ENCODE results near the gene UVRAG.
A peak's percentile ranks its signal among the peaks of the same experiment; 100 is the strongest.

The UVRAG gene

GRCh38 chr11:75777461-75778110 is 37.4 kb upstream of the UVRAG start:
- Mint-ChIP-seq H3K9me3 (no peaks in the 10 kb centered on the region), H3K27ac (ENCODE audit: low read depth) (no peak overlapping the region), H3K4me1 (peaks cover 16% of the 10 kb centered on the region), H3K36me3 (ENCODE audit: insufficient read depth) (no peaks in the 10 kb centered on the region), H3K27me3 (no peaks in the 10 kb centered on the region), H3K4me3 (no peak overlapping the region)
- ATAC-seq (replicated peaks; ENCODE audit: extremely low read depth, poor library complexity, severe bottlenecking), result peak; percentile 56
- DNase-seq (ENCODE audit: low spot score in 2 of 2), result no peak

GRCh38 chr11:75778962-75779361 is 36.0 kb upstream of the UVRAG start:
- peaks cover 16% of the 10 kb centered on the region for H3K4me1 Mint-ChIP-seq

GRCh38 chr11:75779960-75780359 is 35.0 kb upstream of the UVRAG start:
- H3K36me3 Mint-ChIP-seq (ENCODE audit: insufficient read depth), result no peaks in the 10 kb centered on the region
- DNase-seq (ENCODE audit: low spot score in 2 of 2), result no peak
- no peak overlapping the region for H3K4me3 Mint-ChIP-seq
- no peak for ATAC-seq (replicated peaks; ENCODE audit: extremely low read depth, poor library complexity, severe bottlenecking)
- H3K9me3 Mint-ChIP-seq, result no peaks in the 10 kb centered on the region
- peaks cover 16% of the 10 kb centered on the region for H3K4me1 Mint-ChIP-seq
- H3K27me3 Mint-ChIP-seq, result no peaks in the 10 kb centered on the region
- no peak overlapping the region for H3K27ac Mint-ChIP-seq (ENCODE audit: low read depth)

More at GRCh38 chr11:75778962-75779361, 36.0 kb upstream of the UVRAG start:
- H3K36me3 Mint-ChIP-seq (ENCODE audit: insufficient read depth), result no peaks in the 10 kb centered on the region
- H3K9me3 Mint-ChIP-seq, result no peaks in the 10 kb centered on the region
- H3K4me3 Mint-ChIP-seq, result no peak overlapping the region
- H3K27ac Mint-ChIP-seq (ENCODE audit: low read depth), result no peak overlapping the region
- DNase-seq (ENCODE audit: low spot score in 2 of 2), result no peak
- H3K27me3 Mint-ChIP-seq, result no peaks in the 10 kb centered on the region
- ATAC-seq (replicated peaks; ENCODE audit: extremely low read depth, poor library complexity, severe bottlenecking), result no peak

GRCh38 chr11:75780888-75781287 is 34.1 kb upstream of the UVRAG start:
- H3K36me3 Mint-ChIP-seq (ENCODE audit: insufficient read depth), result no peaks in the 10 kb centered on the region
- no peak for ATAC-seq (replicated peaks; ENCODE audit: extremely low read depth, poor library complexity, severe bottlenecking)
- no peak overlapping the region for H3K27ac Mint-ChIP-seq (ENCODE audit: low read depth)

GRCh38 chr11:75781296-75781695 is 33.7 kb upstream of the UVRAG start:
- no peaks in the 10 kb centered on the region for H3K27me3 Mint-ChIP-seq
- H3K4me3 Mint-ChIP-seq, result no peak overlapping the region
- H3K36me3 Mint-ChIP-seq (ENCODE audit: insufficient read depth), result no peaks in the 10 kb centered on the region
- no peak for ATAC-seq (replicated peaks; ENCODE audit: extremely low read depth, poor library complexity, severe bottlenecking)
- no peaks in the 10 kb centered on the region for H3K9me3 Mint-ChIP-seq
- no peak for DNase-seq (ENCODE audit: low spot score in 2 of 2)
- peaks cover 16% of the 10 kb centered on the region for H3K4me1 Mint-ChIP-seq
- H3K27ac Mint-ChIP-seq (ENCODE audit: low read depth), result no peak overlapping the region

More at GRCh38 chr11:75780888-75781287, 34.1 kb upstream of the UVRAG start:
- H3K27me3 Mint-ChIP-seq, result no peaks in the 10 kb centered on the region
- H3K4me1 Mint-ChIP-seq, result peaks cover 16% of the 10 kb centered on the region
- no peak for DNase-seq (ENCODE audit: low spot score in 2 of 2)
- no peaks in the 10 kb centered on the region for H3K9me3 Mint-ChIP-seq
- H3K4me3 Mint-ChIP-seq, result no peak overlapping the region

- Mint-ChIP-seq H3K36me3 (ENCODE audit: insufficient read depth) (no peaks in the 10 kb centered on the region), H3K27me3 (no peaks in the 10 kb centered on the region), H3K9me3 (no peaks in the 10 kb centered on the region), H3K4me3 (no peak overlapping the region), H3K27ac (ENCODE audit: low read depth) (no peak overlapping the region), H3K4me1 (peaks cover 15% of the 10 kb centered on the region)
- DNase-seq (ENCODE audit: low spot score in 2 of 2), result no peak
- no peak for ATAC-seq (replicated peaks; ENCODE audit: extremely low read depth, poor library complexity, severe bottlenecking)
These were observed 33.2 kb upstream of the UVRAG start for GRCh38 chr11:75781831-75782230.

- H3K9me3 Mint-ChIP-seq, result no peaks in the 10 kb centered on the region
- no peak for ATAC-seq (replicated peaks; ENCODE audit: extremely low read depth, poor library complexity, severe bottlenecking)
- no peak overlapping the region for H3K4me3 Mint-ChIP-seq
- peaks cover 6% of the 10 kb centered on the region for H3K4me1 Mint-ChIP-seq
- no peak overlapping the region for H3K27ac Mint-ChIP-seq (ENCODE audit: low read depth)
- DNase-seq (ENCODE audit: low spot score in 2 of 2), result no peak
- no peaks in the 10 kb centered on the region for H3K27me3 Mint-ChIP-seq
- H3K36me3 Mint-ChIP-seq (ENCODE audit: insufficient read depth), result no peaks in the 10 kb centered on the region
These were observed 32.3 kb upstream of the UVRAG start for GRCh38 chr11:75782540-75783263.

- DNase-seq (ENCODE audit: low spot score in 2 of 2) (no peak), ATAC-seq (replicated peaks; ENCODE audit: extremely low read depth, poor library complexity, severe bottlenecking) (no peak)
- no peaks in the 10 kb centered on the region for H3K27me3 Mint-ChIP-seq
- no peak overlapping the region for H3K4me3 Mint-ChIP-seq
- no peaks in the 10 kb centered on the region for H3K36me3 Mint-ChIP-seq (ENCODE audit: insufficient read depth)
- no peaks in the 10 kb centered on the region for H3K9me3 Mint-ChIP-seq
- no peaks in the 10 kb centered on the region for H3K4me1 Mint-ChIP-seq
- no peak overlapping the region for H3K27ac Mint-ChIP-seq (ENCODE audit: low read depth)
These were observed 31.5 kb upstream of the UVRAG start for GRCh38 chr11:75783416-75784084.

GRCh38 chr11:75784085-75784478 is 30.9 kb upstream of the UVRAG start:
- no peaks in the 10 kb centered on the region for H3K4me1 Mint-ChIP-seq
- H3K36me3 Mint-ChIP-seq (ENCODE audit: insufficient read depth), result no peaks in the 10 kb centered on the region
- H3K27ac Mint-ChIP-seq (ENCODE audit: low read depth), result no peak overlapping the region
- DNase-seq (ENCODE audit: low spot score in 2 of 2), result no peak
- H3K9me3 Mint-ChIP-seq, result no peaks in the 10 kb centered on the region
- no peak overlapping the region for H3K4me3 Mint-ChIP-seq
- ATAC-seq (replicated peaks; ENCODE audit: extremely low read depth, poor library complexity, severe bottlenecking), result no peak
- H3K27me3 Mint-ChIP-seq, result no peaks in the 10 kb centered on the region

- H3K27me3 Mint-ChIP-seq, result no peaks in the 10 kb centered on the region
- no peaks in the 10 kb centered on the region for H3K36me3 Mint-ChIP-seq (ENCODE audit: insufficient read depth)
- ATAC-seq (replicated peaks; ENCODE audit: extremely low read depth, poor library complexity, severe bottlenecking) (no peak), DNase-seq (ENCODE audit: low spot score in 2 of 2) (no peak)
- H3K27ac Mint-ChIP-seq (ENCODE audit: low read depth), result no peak overlapping the region
- no peak overlapping the region for H3K4me3 Mint-ChIP-seq
- H3K4me1 Mint-ChIP-seq, result no peaks in the 10 kb centered on the region
- no peaks in the 10 kb centered on the region for H3K9me3 Mint-ChIP-seq
These were observed 30.5 kb upstream of the UVRAG start for GRCh38 chr11:75784506-75784905.

- Mint-ChIP-seq H3K4me1 (no peaks in the 10 kb centered on the region), H3K36me3 (ENCODE audit: insufficient read depth) (no peaks in the 10 kb centered on the region), H3K4me3 (no peak overlapping the region), H3K9me3 (no peaks in the 10 kb centered on the region), H3K27me3 (no peaks in the 10 kb centered on the region), H3K27ac (ENCODE audit: low read depth) (no peak overlapping the region)
- DNase-seq (ENCODE audit: low spot score in 2 of 2) (no peak), ATAC-seq (replicated peaks; ENCODE audit: extremely low read depth, poor library complexity, severe bottlenecking) (no peak)
These were observed 29.8 kb upstream of the UVRAG start for GRCh38 chr11:75785187-75785586.

GRCh38 chr11:75786101-75786736 is 28.8 kb upstream of the UVRAG start:
- Mint-ChIP-seq H3K27ac (ENCODE audit: low read depth) (no peak overlapping the region), H3K4me3 (no peak overlapping the region), H3K27me3 (no peaks in the 10 kb centered on the region), H3K4me1 (no peaks in the 10 kb centered on the region), H3K9me3 (no peaks in the 10 kb centered on the region), H3K36me3 (ENCODE audit: insufficient read depth) (no peaks in the 10 kb centered on the region)
- DNase-seq (ENCODE audit: low spot score in 2 of 2), result no peak
- ATAC-seq (replicated peaks; ENCODE audit: extremely low read depth, poor library complexity, severe bottlenecking), result no peak
